Daoy (cell line): ENCODE measurements around the gene AEBP2. TPM values are rescaled to one million over a fixed set of nuclear protein-coding genes. Genes with fewer than 3 reads are reported as not detected.
"Not testable (repeated sequence)": the region's sequence is repeated elsewhere in the genome, so short reads cannot be mapped to it uniquely, and the experiment has no call there.

Experiments
- DNase-seq: peaks from one replicate; pipeline ENCODE4 v3.0.0-alpha.2; 2015; ENCODE audit warnings: low read depth
- total RNA-seq: library from RNA; depleted of rRNA; stranded (reverse); fragments of >200 nt; shearing (Covaris generic); gene quantifications from 2 replicates; pipeline ENCODE4 v1.2.3, GENCODE V29; 2014

AEBP2 gene
- total RNA-seq, 1 experiment from 2014 or later = 7.1 TPM

GRCh38 chr12:19454837-19455236 lies 15.5 kb downstream of the AEBP2 start:
- no peak for DNase-seq

- DNase-seq = no peak
Observed at GRCh38 chr12:19456176-19456575, 16.9 kb downstream of the AEBP2 start.

- no peak for DNase-seq
Observed at GRCh38 chr12:19457561-19457960, 18.3 kb downstream of the AEBP2 start.

- no peak for DNase-seq
Observed at GRCh38 chr12:19458733-19459132, 19.4 kb downstream of the AEBP2 start.

- no peak for DNase-seq
Observed at GRCh38 chr12:19461999-19462398, 22.7 kb downstream of the AEBP2 start.

GRCh38 chr12:19462406-19462805 lies 23.1 kb downstream of the AEBP2 start:
- DNase-seq = no peak

GRCh38 chr12:19464192-19464580 lies 24.9 kb downstream of the AEBP2 start:
- no peak for DNase-seq

- no peak for DNase-seq
Observed at GRCh38 chr12:19465711-19466110, 26.4 kb downstream of the AEBP2 start.

GRCh38 chr12:19474147-19474546 lies 34.9 kb downstream of the AEBP2 start:
- no peak for DNase-seq

GRCh38 chr12:19475884-19476505 lies 36.7 kb downstream of the AEBP2 start:
- DNase-seq = not testable (repeated sequence)

GRCh38 chr12:19477071-19477470 lies 37.8 kb downstream of the AEBP2 start:
- DNase-seq = no peak

- no peak for DNase-seq
Observed at GRCh38 chr12:19480459-19480858, 41.2 kb downstream of the AEBP2 start.

GRCh38 chr12:19482036-19482435 lies 42.7 kb downstream of the AEBP2 start:
- no peak for DNase-seq

GRCh38 chr12:19482551-19483109 lies 43.3 kb downstream of the AEBP2 start:
- DNase-seq = no peak

- no peak for DNase-seq
Observed at GRCh38 chr12:19483727-19484126, 44.4 kb downstream of the AEBP2 start.

- DNase-seq = no peak
Observed at GRCh38 chr12:19484738-19485137, 45.4 kb downstream of the AEBP2 start.

- DNase-seq = no peak
Observed at GRCh38 chr12:19485240-19485639, 45.9 kb downstream of the AEBP2 start.

GRCh38 chr12:19489168-19489567 lies 49.9 kb downstream of the AEBP2 start:
- DNase-seq = no peak

- no peak for DNase-seq
Observed at GRCh38 chr12:19490908-19491307, 51.6 kb downstream of the AEBP2 start.

- no peak for DNase-seq
Observed at GRCh38 chr12:19491863-19492262, 52.6 kb downstream of the AEBP2 start.

GRCh38 chr12:19496219-19496878 lies 57.1 kb downstream of the AEBP2 start:
- no peak for DNase-seq

- DNase-seq = no peak
Observed at GRCh38 chr12:19498099-19498498, 58.8 kb downstream of the AEBP2 start.

GRCh38 chr12:19499030-19499429 lies 59.7 kb downstream of the AEBP2 start:
- DNase-seq = no peak
